ENCODE data around the gene CAPN7.

GRCh38 chr3:15265655-15266509 is 59.8 kb downstream of the CAPN7 start:
- no peak for TF ChIP-seq CTCF (IDR thresholded peaks at IDR 0.05 in 4 of 5, conservative IDR thresholded peaks at IDR 0.05 in 1 of 5)
- no peak for TF ChIP-seq POLR2A (IDR thresholded peaks at IDR 0.05)
